Skeletal muscle tissue (tissue), 4 donors: ENCODE measurements around the gene DOC2B. TPM values are rescaled to one million over a fixed set of nuclear protein-coding genes. Genes with fewer than 3 reads are reported as not detected.
"Not testable (repeated sequence)": the region's sequence is repeated elsewhere in the genome, so short reads cannot be mapped to it uniquely, and the experiment has no call there.

Experiments
- H3K27ac ChIP-seq: one replicate; pipeline ENCODE4 v1.7.0; 2013; ENCODE audit warnings: mild to moderate bottlenecking, low read depth, low read length, inconsistent platforms
- H3K27me3 ChIP-seq, 3 donors: one replicate each; pipeline ENCODE4 v1.7.0; 2013; ENCODE audit warnings: low read length in 3 of 3; ENCODE audit not compliant: control insufficient read depth in 3 of 3, insufficient read depth in 3 of 3
- H3K36me3 ChIP-seq, 3 donors: one replicate each; pipeline ENCODE4 v1.7.0; 2013; ENCODE audit warnings: low read length in 3 of 3; ENCODE audit not compliant: control insufficient read depth in 3 of 3, insufficient read depth in 3 of 3
- H3K4me1 ChIP-seq, 3 donors: one replicate each; pipeline ENCODE4 v1.7.0; 2013; ENCODE audit warnings: low read length in 3 of 3, mild to moderate bottlenecking in 3 of 3; ENCODE audit not compliant: control insufficient read depth in 3 of 3, insufficient read depth in 3 of 3
- H3K4me3 ChIP-seq, 3 donors: one replicate each; pipeline ENCODE4 v1.7.0; 2013; ENCODE audit warnings: low read length in 3 of 3
- H3K9ac ChIP-seq, 3 donors: one replicate each; pipeline ENCODE4 v1.7.0; 2013; ENCODE audit warnings: low read length in 3 of 3, mild to moderate bottlenecking in 3 of 3, moderate library complexity in 2 of 3, low read depth in 1 of 3
- H3K9me3 ChIP-seq, 3 donors: one replicate each; pipeline ENCODE4 v1.7.0; 2013; ENCODE audit warnings: low read length in 3 of 3; ENCODE audit not compliant: control insufficient read depth in 3 of 3
- total RNA-seq: library from RNA; depleted of rRNA; stranded (reverse); fragments of >200 nt; gene quantifications from one replicate; pipeline ENCODE4 v1.2.3, GENCODE V29; 2014
- donor health status: Osteomylitis.

Gene DOC2B
- total RNA-seq, 1 donor from 2014 or later, result 2.1 TPM

GRCh38 chr17:201257-201656 is 19.8 kb upstream of the DOC2B start:
- H3K9ac ChIP-seq, H3K27ac ChIP-seq, H3K9me3 ChIP-seq, H3K4me3 ChIP-seq, H3K36me3 ChIP-seq: not testable (repeated sequence)
- Histone ChIP-seq H3K27me3 (peaks cover 40 to 68% (median 56%) of the 10 kb centered on the region in 3 donors), H3K4me1 (peaks cover 7 to 15% (median 14%) of the 10 kb centered on the region in 3 donors)

- H3K9me3 ChIP-seq, result peaks cover 0 to 3% (median 0%) of the 10 kb centered on the region in 3 donors
- H3K27me3 ChIP-seq, result peaks cover 44 to 68% (median 56%) of the 10 kb centered on the region in 3 donors
- peaks cover 7 to 15% (median 14%) of the 10 kb centered on the region in 3 donors for H3K4me1 ChIP-seq
- peak overlapping the region; percentile 14 to 50 (median 16) for H3K9ac ChIP-seq
- H3K36me3 ChIP-seq, result no peaks in the 10 kb centered on the region
- no peak overlapping the region for H3K4me3 ChIP-seq
- peak overlapping the region; percentile 34 for H3K27ac ChIP-seq
Observed at GRCh38 chr17:200586-200985, 19.1 kb upstream of the DOC2B start.

GRCh38 chr17:199806-200545 is 18.5 kb upstream of the DOC2B start:
- Histone ChIP-seq H3K27me3 (peaks cover 44 to 72% (median 60%) of the 10 kb centered on the region in 3 donors), H3K36me3 (no peaks in the 10 kb centered on the region), H3K27ac (peak overlapping the region; percentile 34), H3K4me1 (peaks cover 7 to 15% (median 14%) of the 10 kb centered on the region in 3 donors), H3K9ac (peak overlapping the region in 1 of 3 donors; percentile 50), H3K4me3 (peak overlapping the region in 1 of 3 donors; percentile 45), H3K9me3 (peaks cover 0 to 3% (median 0%) of the 10 kb centered on the region in 3 donors)

- peaks cover 0 to 3% (median 0%) of the 10 kb centered on the region in 3 donors for H3K9me3 ChIP-seq
- peaks cover 7 to 15% (median 14%) of the 10 kb centered on the region in 3 donors for H3K4me1 ChIP-seq
- H3K27ac ChIP-seq, result peak overlapping the region; percentile 34
- H3K4me3 ChIP-seq, result peak overlapping the region in 1 of 3 donors; percentile 41
- no peak overlapping the region for H3K9ac ChIP-seq
- H3K36me3 ChIP-seq, result no peaks in the 10 kb centered on the region
- H3K27me3 ChIP-seq, result peaks cover 44 to 71% (median 59%) of the 10 kb centered on the region in 3 donors
Observed at GRCh38 chr17:199191-199604, 17.7 kb upstream of the DOC2B start.

GRCh38 chr17:198225-198624 is 16.8 kb upstream of the DOC2B start:
- H3K9me3 ChIP-seq, H3K36me3 ChIP-seq, H3K9ac ChIP-seq, H3K4me3 ChIP-seq, H3K27ac ChIP-seq: not testable (repeated sequence)
- peaks cover 7 to 15% (median 14%) of the 10 kb centered on the region in 3 donors for H3K4me1 ChIP-seq
- peaks cover 44 to 73% (median 57%) of the 10 kb centered on the region in 3 donors for H3K27me3 ChIP-seq

GRCh38 chr17:197352-197751 is 15.9 kb upstream of the DOC2B start:
- H3K27ac ChIP-seq, result no peak overlapping the region
- H3K36me3 ChIP-seq, result no peaks in the 10 kb centered on the region
- peaks cover 39 to 67% (median 48%) of the 10 kb centered on the region in 3 donors for H3K27me3 ChIP-seq
- H3K4me1 ChIP-seq, result peaks cover 7 to 15% (median 14%) of the 10 kb centered on the region in 3 donors
- peak overlapping the region in 1 of 3 donors; percentile 25 for H3K9ac ChIP-seq
- H3K9me3 ChIP-seq, result peaks cover 0 to 3% (median 0%) of the 10 kb centered on the region in 3 donors
- no peak overlapping the region for H3K4me3 ChIP-seq

- Histone ChIP-seq H3K27ac (no peak overlapping the region), H3K4me3 (no peak overlapping the region), H3K4me1 (peaks cover 5 to 7% (median 5%) of the 10 kb centered on the region in 3 donors), H3K27me3 (peaks cover 27 to 49% (median 40%) of the 10 kb centered on the region in 3 donors), H3K9me3 (peaks cover 0 to 3% (median 0%) of the 10 kb centered on the region in 3 donors), H3K9ac (no peak overlapping the region), H3K36me3 (no peaks in the 10 kb centered on the region)
Observed at GRCh38 chr17:194828-195602, 13.6 kb upstream of the DOC2B start.

GRCh38 chr17:193841-194806 is 12.7 kb upstream of the DOC2B start:
- Histone ChIP-seq H3K4me3 (no peak overlapping the region), H3K9me3 (peaks cover 0 to 3% (median 0%) of the 10 kb centered on the region in 3 donors), H3K36me3 (no peaks in the 10 kb centered on the region), H3K27me3 (peaks cover 21 to 43% (median 31%) of the 10 kb centered on the region in 3 donors), H3K4me1 (no peaks in the 10 kb centered on the region), H3K27ac (no peak overlapping the region), H3K9ac (no peak overlapping the region)

- Histone ChIP-seq H3K27ac (no peak overlapping the region), H3K4me3 (no peak overlapping the region), H3K9ac (no peak overlapping the region), H3K36me3 (no peaks in the 10 kb centered on the region), H3K27me3 (peaks cover 21 to 43% (median 31%) of the 10 kb centered on the region in 3 donors), H3K9me3 (peaks cover 0 to 3% (median 0%) of the 10 kb centered on the region in 3 donors), H3K4me1 (no peaks in the 10 kb centered on the region)
Observed at GRCh38 chr17:193426-193810, 12.0 kb upstream of the DOC2B start.
